WTC11 (cell line): Measurements from ENCODE around the gene BCL7A. TPM values are rescaled to one million over a fixed set of nuclear protein-coding genes. Genes with fewer than 3 reads are reported as not detected.

ENCODE experiments used
- ATAC-seq: fragments of 200-7000 bp; cut with Tn5 transposase; 2 replicates; pipeline ENCODE4 v1.10.0; 2021; ENCODE audit warnings: mild to moderate bottlenecking, moderate library complexity
- CTCF ChIA-PET: fragments of 300-600 bp; sonication (Branson Sonifier 250); formaldehyde crosslinking; loops from one replicate; lab custom pipeline; 2021; ENCODE audit warnings: antibody characterized with exemption; lab: Charles Lee
- POLR2A ChIA-PET: fragments of 350-600 bp; sonication (Branson Sonifier 250); formaldehyde crosslinking; loops from one replicate; lab custom pipeline; 2021; ENCODE audit warnings: antibody characterized with exemption; lab: Charles Lee
- DNase-seq: peaks from one replicate; pipeline ENCODE4 v3.0.0; 2021; ENCODE audit warnings: low spot score
- H3K27ac Mint-ChIP-seq: 2 replicates; pipeline ENCODE4 v1.8.0; 2021; ENCODE audit warnings: mixed read lengths
- H3K27me3 Mint-ChIP-seq: 2 replicates; pipeline ENCODE4 v1.8.0; 2021; ENCODE audit warnings: low read depth, mild to moderate bottlenecking, moderate library complexity, mixed read lengths
- H3K36me3 Mint-ChIP-seq: 2 replicates; pipeline ENCODE4 v1.8.0; 2021; ENCODE audit warnings: mixed read lengths
- H3K4me1 Mint-ChIP-seq: 2 replicates; pipeline ENCODE4 v1.8.0; 2022; ENCODE audit warnings: mixed read lengths
- H3K4me3 Mint-ChIP-seq: 2 replicates; pipeline ENCODE4 v1.8.0; 2021; ENCODE audit warnings: mild to moderate bottlenecking, moderate library complexity, mixed read lengths
- H3K9me3 Mint-ChIP-seq: 2 replicates; pipeline ENCODE4 v1.8.0; 2021; ENCODE audit warnings: mixed read lengths
- ATF1 ChIP-seq: sonication (generic); formaldehyde crosslinking; IDR thresholded peaks from 2 replicates; pipeline ENCODE4 v1.8.1; 2023; ENCODE audit warnings: mild to moderate bottlenecking, moderate library complexity, missing genetic modification reagents
- CREM ChIP-seq: sonication (generic); formaldehyde crosslinking; IDR thresholded peaks from 2 replicates; pipeline ENCODE4 v1.8.1; 2022; ENCODE audit warnings: mild to moderate bottlenecking, missing genetic modification reagents, moderate library complexity
- CTCF ChIP-seq: fragments of 200-600 bp; IDR thresholded peaks from 2 replicates; pipeline ENCODE4 v1.8.0; 2022; ENCODE audit warnings: antibody characterized with exemption
- E2F5 ChIP-seq: sonication (generic); formaldehyde crosslinking; IDR thresholded peaks from 2 replicates; pipeline ENCODE4 v1.8.1; 2022; ENCODE audit warnings: mild to moderate bottlenecking, moderate library complexity, missing genetic modification reagents
- ERG ChIP-seq: fragments of 250-450 bp; sonication (Bioruptor Pico); IDR thresholded peaks from 2 replicates; pipeline ENCODE4 v1.8.0; 2021; ENCODE audit warnings: mild to moderate bottlenecking
- FOXP4 ChIP-seq: sonication (generic); formaldehyde crosslinking; IDR thresholded peaks from 2 replicates; pipeline ENCODE4 v1.8.0; 2022; ENCODE audit warnings: mild to moderate bottlenecking, missing genetic modification reagents
- GTF2I ChIP-seq: fragments of 250-450 bp; sonication (Bioruptor Pico); conservative IDR thresholded peaks from 2 replicates; pipeline ENCODE4 v1.4.0; 2021; ENCODE audit warnings: mild to moderate bottlenecking
- HMGA2 ChIP-seq: fragments of 250-450 bp; sonication (Bioruptor Pico); IDR thresholded peaks from 2 replicates; pipeline ENCODE4 v1.4.0; 2021; ENCODE audit warnings: mild to moderate bottlenecking, moderate library complexity
- JAZF1 ChIP-seq: fragments of 250-450 bp; sonication (Bioruptor Pico); IDR thresholded peaks from 2 replicates; pipeline ENCODE4 v1.9.0; 2021; ENCODE audit warnings: moderate library complexity, mild to moderate bottlenecking, inconsistent platforms
- PREB ChIP-seq: sonication (generic); formaldehyde crosslinking; IDR thresholded peaks from 2 replicates; pipeline ENCODE4 v1.8.1; 2022; ENCODE audit warnings: mild to moderate bottlenecking, missing genetic modification reagents, moderate library complexity, borderline replicate concordance
- PRRX2 ChIP-seq: fragments of 250-450 bp; sonication (Bioruptor Pico); IDR thresholded peaks from 2 replicates; pipeline ENCODE4 v1.8.0; 2021; ENCODE audit warnings: mild to moderate bottlenecking
- USF1 ChIP-seq: sonication (generic); formaldehyde crosslinking; IDR thresholded peaks from 2 replicates; pipeline ENCODE4 v1.8.0; 2022; ENCODE audit warnings: mild to moderate bottlenecking, missing genetic modification reagents
- ZBTB21 ChIP-seq: sonication (generic); formaldehyde crosslinking; IDR thresholded peaks from 2 replicates; pipeline ENCODE4 v1.8.1; 2023; ENCODE audit warnings: mild to moderate bottlenecking, missing genetic modification reagents, borderline replicate concordance
- ZMAT4 ChIP-seq: fragments of 250-450 bp; sonication (Bioruptor Pico); IDR thresholded peaks from 2 replicates; pipeline ENCODE4 v1.9.0; 2021; ENCODE audit warnings: mild to moderate bottlenecking
- ZNF281 ChIP-seq: sonication (generic); formaldehyde crosslinking; IDR thresholded peaks from 2 replicates; pipeline ENCODE4 v1.8.0; 2023; ENCODE audit warnings: mild to moderate bottlenecking, missing genetic modification reagents
- total RNA-seq: library from RNA; stranded (reverse); gene quantifications from 3 replicates; pipeline ENCODE4 v1.2.3, GENCODE V29; 2021

Gene BCL7A
- total RNA-seq, 1 experiment from 2014 or later: 19.7 TPM

- POLR2A ChIA-PET: interaction anchor here (0.7 kb wide), 1 partner anchor 23 kb away, joined by 3 read pairs; no protein-coding TSS in a partner anchor
- no peaks in the 10 kb centered on the region for H3K27me3 Mint-ChIP-seq
- no peak for ATAC-seq
- no peak for TF ChIP-seq HMGA2 (CRISPR knock-in tag)
- no peak for TF ChIP-seq PRRX2 (CRISPR knock-in tag)
- no peak for TF ChIP-seq CREM (CRISPR knock-in tag)
- no peak for TF ChIP-seq ZBTB21
- TF ChIP-seq GTF2I (CRISPR knock-in tag): no peak
- no peak for TF ChIP-seq ATF1 (CRISPR knock-in tag)
- no peak for TF ChIP-seq PREB (CRISPR knock-in tag)
- no peak for TF ChIP-seq E2F5 (CRISPR knock-in tag)
- TF ChIP-seq JAZF1 (CRISPR knock-in tag): no peak
- no peak for TF ChIP-seq CTCF
- no peak for TF ChIP-seq ERG (CRISPR knock-in tag)
- no peak for TF ChIP-seq FOXP4 (CRISPR knock-in tag)
- no peak for TF ChIP-seq ZMAT4 (CRISPR knock-in tag)
- no peak for TF ChIP-seq ZNF281 (CRISPR knock-in tag)
- no peak for TF ChIP-seq USF1 (CRISPR knock-in tag)
- H3K4me3 Mint-ChIP-seq: no peak overlapping the region
- CTCF ChIA-PET: interaction anchor here (2.3 kb wide), 1 partner anchor 63 kb away, joined by 8 read pairs; the partner anchor contains the start of gene CFAP251
- no peak for DNase-seq
- peaks cover 6% of the 10 kb centered on the region for H3K4me1 Mint-ChIP-seq
- no peaks in the 10 kb centered on the region for H3K9me3 Mint-ChIP-seq
- no peak overlapping the region for H3K27ac Mint-ChIP-seq
- H3K36me3 Mint-ChIP-seq: no peaks in the 10 kb centered on the region
These were observed 40.2 kb upstream of the BCL7A start for GRCh38 chr12:121981456-121981855.
